Epithelial cell of esophagus (primary cell): Measurements from ENCODE around the gene ASTN2.

Experiments used
- DNase-seq: peaks from one replicate; pipeline ENCODE4 v3.0.0; 2010; ENCODE audit warnings: low read depth
- H3K4me3 ChIP-seq: 2 replicates; pipeline ENCODE4 v1.5.1; 2011; ENCODE audit warnings: mild to moderate bottlenecking, low read length, control low read depth
- CTCF ChIP-seq: IDR thresholded peaks from 2 replicates; pipeline ENCODE4 v1.5.1; 2011; ENCODE audit warnings: low read depth, mild to moderate bottlenecking, low read length, control low read depth, inconsistent platforms; ENCODE audit not compliant: insufficient read depth; ENCODE audit errors: missing control alignments

The ASTN2 gene

GRCh38 chr9:117414906-117415331, at the start of gene ASTN2:
Gene ASTN2, minus strand, starts transcription at chr9:117415057. Its CDS starts 119 bp downstream, at chr9:117414938.
- no peak for TF ChIP-seq CTCF
- DNase-seq, result no peak
- peak within 1 kb of the TSS; percentile 5 for H3K4me3 ChIP-seq

GRCh38 chr9:117462861-117463260, 48.0 kb upstream of the ASTN2 start:
- TF ChIP-seq CTCF, result no peak
- no peak overlapping the region for H3K4me3 ChIP-seq
- no peak for DNase-seq

- no peak for DNase-seq
- TF ChIP-seq CTCF, result no peak
- H3K4me3 ChIP-seq, result no peak overlapping the region
Measured at GRCh38 chr9:117461386-117461785, 46.5 kb upstream of the ASTN2 start.

- no peak overlapping the region for H3K4me3 ChIP-seq
- no peak for DNase-seq
- TF ChIP-seq CTCF, result no peak
Measured at GRCh38 chr9:117460743-117461142, 45.9 kb upstream of the ASTN2 start.

- TF ChIP-seq CTCF, result no peak
- no peak for DNase-seq
- no peak overlapping the region for H3K4me3 ChIP-seq
Measured at GRCh38 chr9:117459913-117460312, 45.1 kb upstream of the ASTN2 start.

GRCh38 chr9:117458066-117458465, 43.2 kb upstream of the ASTN2 start:
- no peak for TF ChIP-seq CTCF
- no peak overlapping the region for H3K4me3 ChIP-seq
- DNase-seq, result no peak

- DNase-seq, result no peak
- no peak overlapping the region for H3K4me3 ChIP-seq
- TF ChIP-seq CTCF, result no peak
Measured at GRCh38 chr9:117454711-117455110, 39.9 kb upstream of the ASTN2 start.
